ENCODE data around the gene DBET.
"Not testable (repeated sequence)": the region's sequence is repeated elsewhere in the genome, so short reads cannot be mapped to it uniquely, and the experiment has no call there.

DBET gene

DNA sequence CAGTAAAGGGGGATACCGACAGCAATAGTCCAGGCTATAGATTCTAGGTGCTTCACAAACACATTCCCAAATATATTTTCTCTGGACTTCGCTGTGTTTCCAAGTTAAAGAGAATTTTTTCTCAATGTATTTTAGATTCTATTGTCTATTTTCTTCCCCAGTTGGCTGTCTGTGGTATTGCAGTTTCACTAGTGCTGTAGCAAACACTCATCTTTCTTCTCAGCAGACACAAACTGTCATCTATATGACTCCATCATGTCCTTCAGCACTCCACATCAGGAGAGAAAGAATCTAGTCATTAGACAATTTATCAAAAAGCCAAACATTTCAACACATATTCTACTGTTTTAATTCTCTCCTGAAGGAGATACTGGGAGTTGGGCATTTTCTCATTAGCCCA, at the start of gene DBET:
Gene DBET (plus strand): TSS at position 161 of the 400 bp plus-strand sequence.
- FAIRE-seq; DNase-seq (ENCODE audit: low spot score): not testable (repeated sequence)

DNA sequence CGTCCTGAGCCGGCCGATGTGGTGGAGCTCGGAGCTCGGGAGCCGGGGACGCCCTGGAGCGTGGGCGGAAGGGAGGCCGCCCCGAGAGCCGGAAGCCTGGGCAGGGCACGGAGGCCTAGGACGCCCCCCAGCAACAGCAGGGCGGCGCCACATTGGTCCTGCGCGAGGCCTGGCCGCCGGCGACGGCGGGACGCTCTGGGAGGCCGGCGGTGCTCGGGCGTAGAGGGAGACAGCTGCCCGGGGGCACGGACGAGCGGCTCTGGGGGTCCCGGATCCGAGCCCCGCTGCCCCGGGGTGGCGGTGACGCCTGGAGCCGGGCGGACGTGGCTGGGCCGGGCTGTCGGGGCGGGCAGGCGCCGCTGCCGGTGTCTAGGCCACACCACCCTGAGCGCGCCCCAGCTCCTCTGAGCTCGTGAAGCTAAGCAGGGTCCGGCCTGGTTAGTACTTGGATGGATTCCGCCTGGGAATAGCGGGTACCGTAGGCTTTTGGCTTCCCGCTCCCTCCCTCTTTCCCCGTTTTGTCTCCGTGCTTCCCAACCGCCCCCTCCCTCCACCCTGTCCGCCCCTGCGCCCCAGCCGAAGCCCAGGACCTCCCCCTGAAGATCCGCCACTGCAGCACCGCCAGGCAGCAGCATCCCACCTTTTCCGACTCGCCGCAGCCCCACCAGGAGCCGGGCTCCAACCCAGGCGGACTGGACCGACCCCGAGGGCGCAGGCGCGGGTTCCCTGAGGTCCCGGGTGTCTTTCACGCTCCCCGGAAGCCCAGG, 49.3 kb upstream of the DBET start:
- FAIRE-seq, result no peak
- peak; percentile 73 for DNase-seq (ENCODE audit: low spot score)

DNA sequence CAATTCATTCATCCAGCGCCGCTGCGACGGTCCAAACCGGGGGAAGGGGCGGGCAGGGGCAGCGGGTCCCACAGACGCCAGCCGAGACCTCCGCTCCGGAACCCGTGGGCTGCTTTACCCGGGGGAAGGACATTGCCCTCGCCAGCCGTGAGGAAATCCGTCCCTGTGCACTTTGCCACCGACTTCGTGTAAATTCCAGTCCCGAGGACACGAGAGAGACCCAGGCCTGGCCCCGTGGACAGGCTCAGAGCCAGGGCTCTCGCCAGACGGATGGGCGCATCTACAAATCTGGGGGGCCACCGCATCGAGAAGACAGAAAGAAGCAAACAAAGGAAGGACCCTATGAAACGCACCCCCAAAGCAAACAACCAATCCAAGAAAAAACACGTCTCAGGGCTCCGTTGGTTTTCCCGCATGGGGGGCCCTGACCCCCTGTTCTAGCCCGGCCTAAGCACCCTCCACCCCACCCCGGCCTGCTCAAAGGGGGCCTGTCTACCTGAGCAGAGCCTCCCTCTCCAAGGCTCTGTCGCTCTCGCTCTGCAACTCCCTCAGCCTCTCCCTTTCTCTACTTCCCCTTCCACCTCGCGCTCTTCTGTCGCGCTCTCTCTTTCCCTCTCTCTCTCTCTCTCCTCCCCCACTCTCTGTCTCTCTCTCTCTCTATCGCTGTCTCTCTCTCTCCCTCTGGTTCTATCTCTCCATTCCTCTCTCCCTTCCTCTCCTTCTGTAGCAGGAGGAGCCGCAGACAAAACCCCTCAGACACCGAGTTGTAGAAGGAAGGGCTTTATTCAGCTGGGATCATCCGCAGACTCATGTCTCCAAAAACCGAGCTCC, 48.5 kb upstream of the DBET start:
- FAIRE-seq, result no peak
- no peak for DNase-seq (ENCODE audit: low spot score)

DNA sequence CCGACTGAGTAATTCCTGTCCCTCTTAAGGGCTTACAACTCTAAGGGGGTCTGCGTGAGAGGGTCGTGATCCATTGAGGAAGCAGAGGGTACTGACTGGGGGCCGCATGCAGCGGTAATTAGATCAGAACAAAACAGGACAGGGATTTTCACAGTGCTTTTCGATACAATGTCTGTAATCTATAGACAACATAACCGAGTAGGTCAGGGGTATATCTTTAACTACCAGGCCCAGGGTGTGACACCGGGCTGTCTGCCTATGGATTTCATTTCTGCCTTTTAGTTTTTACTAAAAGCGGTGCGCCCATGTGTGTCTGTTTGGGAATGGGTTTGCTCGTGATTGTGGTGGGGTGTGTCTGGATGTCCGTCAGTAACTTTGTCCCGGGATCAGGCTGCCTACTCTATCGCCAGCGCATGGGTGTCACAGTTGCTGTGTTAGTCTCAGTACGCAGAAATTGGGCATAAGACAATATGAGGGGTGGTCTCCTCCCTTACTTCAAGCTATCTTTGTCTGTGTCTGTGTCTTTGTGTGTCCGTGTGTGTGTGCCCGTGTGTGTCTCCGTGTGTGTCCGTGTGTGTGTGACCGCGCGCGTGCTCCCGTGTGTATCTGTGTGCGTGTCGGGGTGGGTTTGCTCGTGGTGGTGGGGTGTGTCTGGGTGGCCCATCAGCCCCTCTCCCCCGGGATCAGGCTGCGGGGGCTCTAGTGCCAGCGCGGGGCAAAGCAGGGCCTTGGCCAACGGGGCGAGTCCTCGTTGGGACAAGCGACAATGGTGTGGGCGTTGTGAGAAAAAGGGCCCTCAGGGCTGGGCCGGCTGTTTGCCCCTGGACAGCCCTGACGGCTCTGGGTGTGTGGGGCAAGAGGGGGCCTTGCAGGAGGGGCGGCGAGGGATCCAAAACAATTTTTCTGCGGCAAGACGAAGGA, 47.7 kb upstream of the DBET start:
- DNase-seq (ENCODE audit: low spot score), result no peak
- no peak for FAIRE-seq

DNA sequence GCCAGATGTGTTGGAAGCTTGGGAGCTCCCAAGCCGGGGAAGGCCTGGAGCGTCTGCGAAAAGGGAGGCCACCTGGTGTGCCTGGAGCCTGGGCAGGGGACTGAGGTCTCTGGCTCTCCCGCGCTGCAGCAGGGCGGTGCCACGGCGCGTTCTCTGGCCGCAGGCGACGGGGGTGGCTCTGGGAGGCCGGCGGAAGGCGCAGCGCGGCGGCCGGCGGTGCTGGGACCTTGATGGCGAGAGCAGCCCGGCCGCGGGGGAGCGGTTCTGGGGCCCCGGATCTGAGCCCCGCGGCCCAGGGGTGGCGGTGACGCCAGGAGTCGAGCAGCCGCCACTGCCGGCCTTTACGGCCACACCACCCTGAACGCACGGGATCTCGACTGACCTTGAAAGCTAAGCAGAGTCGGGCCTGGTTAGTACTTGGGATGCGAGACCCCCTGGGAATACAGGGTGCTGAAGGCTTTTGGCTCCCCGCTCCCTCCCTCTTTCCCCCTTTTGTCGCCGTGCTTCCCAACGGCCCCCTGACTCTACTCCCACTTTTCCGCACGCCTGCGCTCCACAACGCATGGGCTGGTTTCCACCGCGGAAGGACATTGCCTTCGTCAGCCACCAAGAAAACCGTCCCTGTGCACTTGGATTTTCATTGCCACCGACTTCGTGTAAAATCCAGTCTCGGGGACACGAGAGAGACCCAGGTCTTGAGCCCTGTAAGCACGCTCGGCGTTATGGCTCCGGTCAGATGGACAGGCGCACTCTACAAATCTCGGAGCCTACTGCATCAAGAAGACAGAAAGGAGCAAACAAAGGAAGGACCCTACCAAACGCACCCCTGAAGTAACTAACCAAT, 46.7 kb upstream of the DBET start:
- DNase-seq (ENCODE audit: low spot score) (no peak), FAIRE-seq (no peak)

DNA sequence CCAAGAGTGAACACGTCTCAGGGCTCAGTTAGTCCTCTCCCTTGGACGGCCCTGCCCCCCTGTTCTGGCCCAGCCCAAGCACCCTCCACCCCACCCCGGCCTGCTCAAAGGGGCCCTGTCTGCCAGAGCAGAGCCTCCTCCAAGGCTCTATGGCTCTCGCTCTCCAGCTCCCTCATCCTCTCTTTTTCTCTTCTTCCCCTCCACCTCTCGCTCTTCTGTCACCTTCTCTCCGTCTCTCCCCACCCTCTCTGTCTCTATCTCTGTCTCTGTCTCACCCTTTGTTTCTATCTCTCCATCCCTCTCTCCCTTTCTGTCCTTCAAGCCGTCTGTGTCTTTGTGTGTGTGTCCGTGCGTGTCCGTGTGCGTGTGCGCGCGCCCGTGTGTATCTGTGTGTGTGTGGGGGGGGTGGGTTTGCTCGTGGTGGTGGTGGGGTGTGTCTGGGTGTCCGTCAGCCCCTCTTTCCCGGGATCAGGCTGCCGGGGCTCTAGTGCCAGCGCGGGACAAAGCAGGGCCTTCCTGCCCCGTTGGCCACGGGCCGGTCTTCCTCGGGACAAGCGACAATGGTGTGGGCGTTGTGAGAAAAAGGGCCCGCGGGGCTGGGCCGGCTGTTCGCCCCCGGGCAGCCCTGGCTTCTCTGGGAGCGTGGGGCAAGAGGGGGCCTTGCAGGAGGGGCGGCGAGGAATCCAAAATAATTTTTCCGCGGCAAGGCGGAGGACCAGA, 45.9 kb upstream of the DBET start:
- FAIRE-seq (no peak), DNase-seq (ENCODE audit: low spot score) (no peak)

DNA sequence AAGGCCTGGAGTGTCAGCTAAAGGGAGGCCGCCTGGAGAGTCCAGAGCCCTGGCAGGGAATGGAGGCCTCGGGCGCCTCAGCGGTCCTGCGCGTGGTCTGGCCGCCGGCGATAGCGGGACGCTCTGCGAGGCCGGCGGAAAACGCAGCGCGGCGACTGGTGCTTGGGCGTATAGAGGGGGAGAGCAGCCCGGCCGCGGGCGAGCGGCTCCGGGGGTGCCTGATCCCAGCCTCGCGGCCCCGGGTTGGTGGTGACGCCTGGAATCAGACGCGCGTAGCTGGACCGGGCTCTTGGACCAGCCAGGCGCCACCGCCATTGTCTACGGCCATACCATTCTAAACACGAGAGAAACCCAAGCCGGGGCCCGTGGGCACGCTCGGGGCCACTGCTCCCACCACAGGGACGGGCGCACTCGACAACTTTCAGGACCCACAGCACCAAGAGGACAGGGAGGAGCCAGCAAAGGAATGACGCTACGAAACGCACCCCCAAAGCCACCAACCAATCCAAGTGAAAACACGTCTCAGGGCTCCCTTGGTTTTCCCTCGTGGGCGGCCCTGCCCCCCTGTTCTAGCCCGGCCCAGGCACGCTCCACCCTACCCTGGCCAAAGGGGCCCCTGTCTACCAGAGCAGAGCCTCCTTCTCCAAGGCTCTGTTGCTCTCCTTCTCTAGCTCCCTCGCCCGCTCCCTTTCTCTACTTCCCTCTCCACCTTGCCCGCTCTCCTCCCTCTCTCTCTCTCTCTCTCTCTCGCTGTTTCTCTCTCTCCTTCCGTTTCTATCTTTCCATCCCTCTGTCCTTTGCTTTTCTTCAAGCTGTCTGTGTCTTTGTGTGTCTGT, 45.1 kb upstream of the DBET start:
- FAIRE-seq (no peak), DNase-seq (ENCODE audit: low spot score) (no peak)

DNA sequence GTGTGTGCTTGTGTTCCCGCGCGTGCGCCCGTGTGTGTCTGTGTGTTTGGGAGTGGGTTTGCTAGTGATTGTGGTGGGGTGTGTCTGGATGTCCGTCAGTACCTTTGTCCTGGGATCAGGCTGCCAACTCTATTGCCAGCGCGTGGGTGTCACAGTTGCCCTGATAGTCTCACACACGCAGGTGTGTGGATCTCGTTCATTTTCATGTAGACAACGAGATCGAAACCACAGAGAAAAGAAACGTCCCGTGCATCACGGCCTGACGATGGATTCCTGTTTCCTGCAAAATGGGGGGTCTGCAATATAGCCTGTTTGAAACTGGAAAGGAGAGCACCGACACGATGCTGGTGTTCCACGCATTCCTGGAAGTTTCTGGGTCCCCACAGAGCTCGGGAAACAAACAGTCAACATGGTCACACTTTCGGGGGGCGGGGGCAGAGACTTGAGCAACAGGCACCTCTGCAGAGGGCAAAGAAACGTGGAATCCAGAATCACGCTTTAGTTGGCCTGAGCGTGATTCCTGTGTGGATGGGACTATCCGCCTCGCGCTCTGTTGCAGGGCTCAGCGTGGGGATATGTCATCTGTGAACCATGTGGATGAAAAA, 44.3 kb upstream of the DBET start:
- FAIRE-seq, result peak; percentile 100
- not testable (repeated sequence) for DNase-seq (ENCODE audit: low spot score)

DNA sequence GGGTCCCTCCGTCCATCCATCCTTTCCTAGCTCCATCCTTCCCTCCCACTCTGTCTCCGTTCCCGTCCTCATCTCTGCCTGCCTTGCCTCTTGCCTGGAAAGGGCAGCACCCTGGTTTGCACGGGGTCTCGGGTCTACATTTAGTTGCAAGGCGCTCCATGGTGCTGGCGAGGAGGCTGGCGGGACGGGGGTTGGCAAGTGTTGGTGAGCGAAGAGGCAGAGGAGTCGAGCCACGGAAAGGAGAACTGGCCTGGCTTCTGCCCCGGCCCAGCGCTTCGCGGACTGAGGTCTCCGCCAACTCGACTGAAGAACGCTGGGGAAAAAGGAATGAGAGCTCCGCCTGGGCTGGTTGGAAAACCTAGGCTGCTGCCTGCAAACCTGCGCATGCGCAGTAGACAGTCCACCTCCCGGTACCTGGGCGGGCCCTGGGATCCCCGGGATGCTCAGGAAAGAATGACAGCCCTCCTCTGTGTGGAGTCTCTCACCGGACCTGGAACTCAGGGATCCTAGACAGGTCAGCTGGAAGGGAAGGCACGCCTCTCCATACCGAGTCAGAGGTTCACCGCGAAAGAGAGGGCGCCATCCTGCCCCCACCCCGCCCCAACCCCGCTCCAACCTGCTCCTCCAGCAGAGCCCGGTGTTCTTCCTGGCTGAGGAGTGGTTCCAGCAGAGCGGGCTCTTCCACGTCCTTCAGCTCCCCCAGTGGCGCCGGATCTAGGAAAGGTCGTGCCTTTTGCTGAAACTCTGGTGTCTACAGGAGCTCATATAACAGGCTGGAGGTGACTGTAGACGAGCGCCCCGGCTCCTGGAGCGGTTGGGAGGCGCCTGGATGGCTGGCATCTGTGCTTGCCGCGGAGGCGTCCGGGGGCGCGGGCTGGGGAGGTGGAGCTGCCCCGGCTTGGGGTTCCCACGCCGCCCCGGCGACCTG, 43.2 kb upstream of the DBET start:
- FAIRE-seq, result no peak

DNA sequence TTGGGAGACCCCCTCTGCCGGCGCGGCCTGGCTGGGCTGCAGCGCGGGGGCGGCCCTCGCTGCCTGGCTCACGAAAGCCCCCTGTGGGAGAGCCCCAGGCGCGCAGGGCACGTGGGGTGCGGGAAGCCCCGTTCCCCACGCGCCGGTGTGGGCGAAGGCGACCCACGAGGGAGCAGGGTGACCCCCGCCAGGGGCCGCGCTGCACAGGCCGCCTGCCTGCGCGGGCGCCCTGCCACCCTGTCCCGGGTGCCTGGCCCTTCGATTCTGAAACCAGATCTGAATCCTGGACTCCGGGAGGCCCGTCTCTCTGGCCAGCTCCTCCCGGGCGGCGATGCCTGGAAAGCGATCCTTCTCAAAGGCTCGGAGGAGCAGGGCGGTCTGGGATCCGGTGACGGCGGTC, 42.3 kb upstream of the DBET start:
- FAIRE-seq, result not testable (repeated sequence)

More for the DNA sequence above, 43.2 kb upstream of the DBET start:
- peak; percentile 91 for DNase-seq (ENCODE audit: low spot score)

DNA sequence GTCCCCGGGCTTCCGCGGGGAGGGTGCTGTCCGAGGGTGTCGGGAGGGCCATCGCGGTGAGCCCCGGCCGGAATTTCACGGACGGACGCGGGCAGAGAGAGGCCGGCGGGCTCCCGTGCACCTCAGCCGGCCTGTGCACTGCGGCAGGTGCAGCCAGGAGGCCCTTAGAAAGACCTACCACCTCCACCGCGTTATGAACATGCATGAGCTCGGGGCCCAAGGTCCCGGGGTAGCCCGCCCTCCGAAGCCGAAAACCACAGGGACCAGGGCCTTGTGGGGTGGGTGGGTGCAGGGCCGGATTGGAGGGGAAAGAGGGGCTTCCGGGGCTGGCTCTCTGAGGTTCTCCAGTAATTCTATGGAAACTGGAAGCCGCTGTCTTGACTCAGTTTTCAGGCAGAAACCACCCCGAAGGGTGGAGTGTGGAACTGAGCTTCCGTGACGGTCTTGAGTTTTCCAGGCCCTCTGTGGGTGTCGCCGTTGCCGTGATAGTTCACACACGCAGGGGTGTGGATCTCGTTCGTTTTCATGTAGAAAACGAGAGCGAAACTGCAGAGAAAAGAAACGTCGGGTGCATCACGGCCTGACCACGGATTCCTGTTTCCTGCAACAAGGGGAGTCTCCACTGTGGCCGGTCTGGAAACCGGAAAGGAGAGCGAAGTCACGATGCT, 41.6 kb upstream of the DBET start:
- not testable (repeated sequence) for DNase-seq (ENCODE audit: low spot score)
- peak; percentile 100 for FAIRE-seq

More for the DNA sequence above, 42.3 kb upstream of the DBET start:
- not testable (repeated sequence) for DNase-seq (ENCODE audit: low spot score)

DNA sequence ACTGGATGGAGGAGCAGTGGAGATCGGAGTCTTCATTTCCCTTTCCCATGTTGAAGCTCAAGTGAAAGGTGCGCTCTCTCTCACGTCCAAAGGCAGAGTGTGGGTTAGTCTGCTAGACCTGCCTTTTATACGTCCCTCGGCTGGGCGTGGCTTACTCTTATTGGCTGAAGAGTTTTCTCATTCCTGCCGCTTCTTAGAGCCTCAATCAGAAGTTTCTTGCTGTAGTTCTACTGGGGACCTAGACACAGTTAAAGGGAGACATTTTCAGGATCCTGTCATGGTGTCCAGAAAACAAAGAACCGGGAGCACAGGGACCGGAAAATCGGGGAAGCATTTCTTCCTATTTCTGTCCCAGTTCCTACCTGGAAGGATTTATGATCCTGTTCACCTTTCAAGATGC, 37.1 kb upstream of the DBET start, which contains the start of gene FRG2:
Gene FRG2 (minus strand): TSS at position 101 of the 400 bp plus-strand sequence. CDS start 52 bp downstream, at position 49.
- DNase-seq (ENCODE audit: low spot score); FAIRE-seq: not testable (repeated sequence)

DNA sequence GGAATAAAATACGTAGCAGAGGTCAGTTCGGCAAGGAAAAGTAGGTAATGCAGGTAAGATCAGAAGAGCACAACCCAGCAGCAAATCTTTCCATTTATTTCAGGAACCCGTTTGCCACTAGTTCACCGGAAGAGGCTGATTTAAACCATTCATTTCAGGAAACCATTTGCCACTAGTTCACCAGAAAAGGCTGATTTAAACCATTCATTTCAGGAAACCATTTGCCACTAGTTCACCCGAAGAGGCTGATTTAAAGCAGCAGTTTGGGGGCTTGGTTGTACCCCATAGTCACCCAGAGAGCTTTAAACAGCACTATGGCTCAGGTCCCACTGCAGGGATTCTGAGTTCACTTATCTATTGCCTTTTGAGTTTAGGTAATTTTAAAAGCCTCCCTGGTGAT, 33.0 kb upstream of the DBET start:
- DNase-seq (ENCODE audit: low spot score); FAIRE-seq: not testable (repeated sequence)

DNA sequence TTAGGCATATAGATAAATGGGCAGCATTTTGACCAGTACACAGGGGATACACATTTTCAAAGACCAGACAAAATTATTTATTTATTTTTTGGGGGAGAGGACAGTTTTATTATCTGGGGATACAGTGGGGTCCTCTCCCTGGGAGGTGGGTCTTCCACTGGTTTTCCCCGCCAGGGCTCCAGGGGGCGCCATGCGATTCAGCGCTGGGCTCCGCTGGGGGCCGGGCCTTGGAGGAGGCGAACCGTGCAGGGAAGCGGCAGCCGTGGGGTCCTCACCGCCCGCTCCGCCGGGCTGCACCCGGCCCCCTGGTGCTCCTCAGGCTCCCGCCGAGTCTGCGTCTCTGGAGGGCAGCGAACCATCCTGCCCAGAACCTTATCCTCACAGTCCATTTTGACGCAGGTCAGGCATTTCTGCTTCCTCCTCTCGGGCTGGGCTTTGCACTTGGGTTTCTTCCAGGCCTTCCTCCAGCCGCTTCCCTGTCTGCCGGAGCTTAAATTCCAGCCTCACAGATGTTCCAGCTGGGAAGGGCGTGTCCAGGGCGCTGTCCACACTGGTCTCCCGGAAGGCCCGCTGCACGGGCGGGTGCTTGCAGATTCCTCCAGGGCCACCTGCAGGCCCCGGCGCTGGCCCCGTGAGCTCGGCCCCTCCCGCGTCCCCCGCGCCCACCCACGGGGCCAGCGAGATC, 26.5 kb upstream of the DBET start:
- DNase-seq (ENCODE audit: low spot score); FAIRE-seq: not testable (repeated sequence)

DNA sequence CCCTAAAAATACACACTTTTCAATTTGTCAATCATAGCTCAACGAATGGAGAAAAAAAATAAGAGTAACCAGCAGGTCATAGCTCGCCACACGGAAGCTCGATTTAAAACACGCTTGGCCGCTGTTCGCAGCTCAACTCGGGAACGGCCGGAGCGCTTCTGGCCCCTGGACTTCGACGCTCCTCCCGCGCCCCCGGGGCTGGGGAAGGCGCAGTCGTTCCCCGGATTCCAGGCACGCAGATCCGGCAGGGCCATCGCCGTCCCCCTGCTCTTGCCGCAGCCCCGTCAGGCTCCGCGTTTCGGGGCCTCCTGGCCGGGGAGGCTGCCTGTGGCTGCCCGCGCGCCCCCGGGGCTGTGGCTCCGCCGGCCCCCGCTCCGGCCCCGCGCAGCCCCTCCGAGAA, 23.4 kb upstream of the DBET start:
- DNase-seq (ENCODE audit: low spot score); FAIRE-seq: not testable (repeated sequence)

DNA sequence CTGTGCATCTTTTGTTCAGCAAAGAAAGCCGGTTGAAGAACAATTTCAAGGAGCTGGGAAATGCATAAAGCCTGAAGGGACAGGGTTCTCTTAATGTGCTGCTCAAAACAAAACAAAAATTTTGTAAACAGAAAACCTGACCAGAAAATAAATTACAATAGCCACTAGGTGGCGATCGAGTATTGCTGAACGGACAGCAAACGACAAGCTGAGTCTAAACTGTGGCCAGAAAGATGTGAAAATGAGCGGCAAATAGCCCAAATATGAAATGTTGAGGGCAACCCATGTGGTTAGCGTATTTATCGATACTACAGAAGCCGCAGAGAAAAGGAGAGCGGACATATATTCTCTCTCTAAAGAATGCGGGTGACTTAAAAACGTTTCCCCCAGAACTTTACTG, 16.7 kb upstream of the DBET start:
- not testable (repeated sequence) for FAIRE-seq

More for the DNA sequence above, 16.7 kb upstream of the DBET start:
- not testable (repeated sequence) for DNase-seq (ENCODE audit: low spot score)
